Neuronal stem cell (in vitro differentiated cells): ENCODE results near the gene MT1M.
"Not testable (repeated sequence)": the region's sequence is repeated elsewhere in the genome, so short reads cannot be mapped to it uniquely, and the experiment has no call there.

Experiments used
- DNase-seq: peaks from one replicate; pipeline ENCODE4 v3.0.0-alpha.2; 2013; ENCODE audit warnings: low spot score
- H2AFZ ChIP-seq: one replicate; pipeline ENCODE4 v1.6.1; 2013; ENCODE audit warnings: mild to moderate bottlenecking, low read length, inconsistent platforms
- H2AK5ac ChIP-seq: 2 replicates; pipeline ENCODE4 v1.6.1; 2013; ENCODE audit warnings: low read depth, mild to moderate bottlenecking, inconsistent platforms, low read length, moderate library complexity, mixed read lengths
- H2BK120ac ChIP-seq: 2 replicates; pipeline ENCODE4 v1.6.1; 2013; ENCODE audit warnings: low read depth, mild to moderate bottlenecking, inconsistent platforms, low read length, moderate library complexity, mixed read lengths
- H2BK12ac ChIP-seq: one replicate; pipeline ENCODE4 v1.6.1; 2013; ENCODE audit warnings: low read length, inconsistent platforms
- H2BK15ac ChIP-seq: 2 replicates; pipeline ENCODE4 v1.6.1; 2013; ENCODE audit warnings: mild to moderate bottlenecking, low read length, inconsistent platforms, mixed read lengths
- H2BK5ac ChIP-seq: one replicate; pipeline ENCODE4 v1.6.1; 2013; ENCODE audit warnings: inconsistent platforms, mild to moderate bottlenecking, low read length, moderate library complexity
- H3K14ac ChIP-seq: one replicate; pipeline ENCODE4 v1.6.1; 2013; ENCODE audit warnings: low read length, inconsistent platforms
- H3K18ac ChIP-seq: 2 replicates; pipeline ENCODE4 v1.6.1; 2013; ENCODE audit warnings: low read length, inconsistent platforms
- H3K23ac ChIP-seq: 2 replicates; pipeline ENCODE4 v1.6.1; 2013; ENCODE audit warnings: low read depth, mild to moderate bottlenecking, mixed read lengths, low read length, inconsistent platforms; ENCODE audit not compliant: poor library complexity
- H3K27ac ChIP-seq: replicated peaks from 3 replicates; pipeline ENCODE4 v1.5.1; 2013; ENCODE audit warnings: low read length, inconsistent platforms
- H3K27me3 ChIP-seq, 3 experiments: 2 replicates each; pipeline ENCODE4 v1.6.1; 2013; ENCODE audit warnings: low read length in 3 of 3, mild to moderate bottlenecking in 2 of 3, inconsistent platforms in 1 of 3, low read depth in 1 of 3, mixed read lengths in 1 of 3, moderate library complexity in 1 of 3; ENCODE audit not compliant: control insufficient read depth in 3 of 3, insufficient read depth in 3 of 3
- H3K36me3 ChIP-seq, 2 donors: replicated peaks in 1 of 2; 2 replicates each; pipeline ENCODE4 v1.6.1; 2013; ENCODE audit warnings: low read length in 2 of 2; ENCODE audit not compliant: control insufficient read depth in 2 of 2, insufficient read depth in 2 of 2
- H3K4ac ChIP-seq: 2 replicates; pipeline ENCODE4 v1.6.1; 2013; ENCODE audit warnings: inconsistent platforms, mild to moderate bottlenecking, low read length, moderate library complexity
- H3K4me1 ChIP-seq, 2 donors: 1 replicate in 1 of 2; 2 replicates in 1 of 2; pipeline ENCODE4 v1.6.1; 2013; ENCODE audit warnings: low read length in 2 of 2, low read depth in 1 of 2; ENCODE audit not compliant: control insufficient read depth in 2 of 2, insufficient read depth in 1 of 2
- H3K4me2 ChIP-seq: one replicate; pipeline ENCODE4 v1.6.1; 2013; ENCODE audit warnings: mild to moderate bottlenecking, low read length, inconsistent platforms; ENCODE audit not compliant: insufficient read depth, poor library complexity, severe bottlenecking
- H3K4me3 ChIP-seq, 2 donors: 2 replicates each; pipeline ENCODE4 v1.5.1; 2013; ENCODE audit warnings: low read length in 2 of 2, mild to moderate bottlenecking in 2 of 2, inconsistent platforms in 1 of 2, moderate library complexity in 1 of 2
- H3K79me1 ChIP-seq: one replicate; pipeline ENCODE4 v1.6.1; 2013; ENCODE audit warnings: low read depth, mild to moderate bottlenecking, inconsistent platforms, low read length, moderate library complexity
- H3K9ac ChIP-seq: one replicate; pipeline ENCODE4 v1.6.1; 2013; ENCODE audit warnings: mild to moderate bottlenecking, low read depth, low read length, inconsistent platforms; ENCODE audit not compliant: poor library complexity
- H3K9me3 ChIP-seq, 2 donors: replicated peaks in 1 of 2; 2 replicates each; pipeline versions ENCODE3 to v1.6.1; 2013; ENCODE audit warnings: low read length in 2 of 2, mild to moderate bottlenecking in 2 of 2, inconsistent platforms in 1 of 2, low read depth in 1 of 2, mixed read lengths in 1 of 2, moderate library complexity in 1 of 2; ENCODE audit not compliant: control insufficient read depth in 2 of 2, insufficient read depth in 1 of 2
- H4K8ac ChIP-seq: one replicate; pipeline ENCODE4 v1.6.1; 2013; ENCODE audit warnings: low read depth, mild to moderate bottlenecking, inconsistent platforms, low read length, moderate library complexity
- H4K91ac ChIP-seq: one replicate; pipeline ENCODE4 v1.6.1; 2013; ENCODE audit warnings: low read length, low read depth, mild to moderate bottlenecking, inconsistent platforms; ENCODE audit not compliant: poor library complexity
- WGBS, 2 donors: extraction: QIAGEN DNeasy Blood & Tissue Kit; methylation state at CpG; one replicate each; pipeline ENCODE4 v1.1.7; 2013; ENCODE audit warnings: missing lambda C conversion rate in 2 of 2, mixed read lengths in 1 of 2; ENCODE audit not compliant: insufficient read length in 2 of 2, insufficient replicate concordance in 1 of 2; ENCODE audit errors: extremely low coverage in 2 of 2; 5-methylcytosine and 5-hydroxymethylcytosine counted together

MT1M gene

GRCh38 chr16:56673921-56674320, 41.5 kb downstream of the MT1M start:
- H3K79me1 ChIP-seq = no peaks in the 10 kb centered on the region
- no peak overlapping the region for H3K23ac ChIP-seq
- no peak overlapping the region for H2BK15ac ChIP-seq
- H3K9ac ChIP-seq = no peak overlapping the region
- H3K14ac ChIP-seq = no peak overlapping the region
- peaks cover 27 to 94% (median 81%) of the 10 kb centered on the region in 3 experiments for H3K27me3 ChIP-seq
- H3K9me3 ChIP-seq = peaks cover 0 to 3% of the 10 kb centered on the region in 2 donors
- no peak overlapping the region for H3K27ac ChIP-seq
- no peak overlapping the region for H2BK120ac ChIP-seq
- no peak overlapping the region for H3K4me2 ChIP-seq
- H2AFZ ChIP-seq = no peak overlapping the region
- no peak overlapping the region for H3K4ac ChIP-seq
- H2BK5ac ChIP-seq = no peak overlapping the region
- DNase-seq = no peak
- H2AK5ac ChIP-seq = no peak overlapping the region
- H3K36me3 ChIP-seq = no peaks in the 10 kb centered on the region
- peaks cover 0 to 6% of the 10 kb centered on the region in 2 donors for H3K4me1 ChIP-seq
- no CpG with 5 or more reads among the region's 12 CpGs for WGBS, 2 donors
- no peak overlapping the region for H3K18ac ChIP-seq
- H4K91ac ChIP-seq = no peak overlapping the region
- no peak overlapping the region for H4K8ac ChIP-seq
- no peak overlapping the region for H2BK12ac ChIP-seq
- H3K4me3 ChIP-seq = no peak overlapping the region

GRCh38 chr16:56674570-56674969, 42.1 kb downstream of the MT1M start:
- H2BK120ac ChIP-seq, H3K4me3 ChIP-seq, H2BK5ac ChIP-seq, H3K9me3 ChIP-seq, H3K14ac ChIP-seq, H3K4me2 ChIP-seq, H3K27ac ChIP-seq, H4K91ac ChIP-seq, H3K79me1 ChIP-seq, DNase-seq, H2AK5ac ChIP-seq, H3K23ac ChIP-seq, H3K36me3 ChIP-seq, H3K9ac ChIP-seq, H2BK15ac ChIP-seq, H3K4me1 ChIP-seq, H3K18ac ChIP-seq, H2BK12ac ChIP-seq, H2AFZ ChIP-seq, H3K4ac ChIP-seq, H4K8ac ChIP-seq: not testable (repeated sequence)
- H3K27me3 ChIP-seq = peaks cover 20 to 94% (median 74%) of the 10 kb centered on the region in 3 experiments
- WGBS, 2 donors = no CpG with 5 or more reads among the region's 6 CpGs

GRCh38 chr16:56675685-56676210, 43.3 kb downstream of the MT1M start:
- Histone ChIP-seq H3K79me1 (no peaks in the 10 kb centered on the region), H2BK15ac (no peak overlapping the region), H2BK5ac (no peak overlapping the region), H2AFZ (peak overlapping the region; percentile 22), H3K9ac (no peak overlapping the region), H2BK12ac (no peak overlapping the region), H3K4me2 (peak overlapping the region; percentile 51), H3K23ac (peak overlapping the region; percentile 82), H3K14ac (no peak overlapping the region), H4K91ac (no peak overlapping the region), H3K36me3 (no peaks in the 10 kb centered on the region), H3K27me3 (peaks cover 12 to 93% (median 63%) of the 10 kb centered on the region in 3 experiments), H3K4me3 (no peak overlapping the region), H2BK120ac (no peak overlapping the region), H3K18ac (peak overlapping the region; percentile 35), H4K8ac (no peak overlapping the region), H3K4ac (no peak overlapping the region), H3K9me3 (peaks cover 0 to 2% of the 10 kb centered on the region in 2 donors), H3K27ac (no peak overlapping the region), H3K4me1 (peaks cover 0 to 6% of the 10 kb centered on the region in 2 donors), H2AK5ac (no peak overlapping the region)
- no peak for DNase-seq
- WGBS, 2 donors = no CpG with 5 or more reads among the region's 32 CpGs

- Histone ChIP-seq H3K23ac (no peak overlapping the region), H3K27ac (no peak overlapping the region), H3K4me1 (peaks cover 12 to 14% of the 10 kb centered on the region in 2 donors), H3K9ac (no peak overlapping the region), H2BK12ac (no peak overlapping the region), H3K36me3 (no peaks in the 10 kb centered on the region), H3K9me3 (peaks cover 0 to 2% of the 10 kb centered on the region in 2 donors), H3K79me1 (no peaks in the 10 kb centered on the region), H4K91ac (no peak overlapping the region), H3K27me3 (peaks cover 10 to 89% (median 52%) of the 10 kb centered on the region in 3 experiments), H2AK5ac (no peak overlapping the region), H3K4me3 (no peak overlapping the region), H3K18ac (no peak overlapping the region), H3K4me2 (no peak overlapping the region), H2BK120ac (no peak overlapping the region), H3K14ac (no peak overlapping the region), H2BK15ac (no peak overlapping the region), H2AFZ (no peak overlapping the region), H3K4ac (no peak overlapping the region), H2BK5ac (no peak overlapping the region), H4K8ac (no peak overlapping the region)
- DNase-seq = no peak
- WGBS, 2 donors = no CpG with 5 or more reads among the region's 3 CpGs
These were observed 45.0 kb downstream of the MT1M start for GRCh38 chr16:56677474-56677873.
